Measurements from ENCODE around the gene TMEM11. TPM values are rescaled to one million over a fixed set of nuclear protein-coding genes. Genes with fewer than 3 reads are reported as not detected.

TMEM11 gene
- total and polyA plus RNA-seq, 10 donors = 14.2 to 25.0 (median 20.3) TPM

GRCh38 chr17:21242780-21243515, 29.0 kb upstream of the TMEM11 start:
- 81 to 90% (median 89%) methylated on average over 16 to 26 of the region's 26 CpGs for WGBS, 5 donors
- H3K27ac ChIP-seq = no peak overlapping the region
- H3K36me3 ChIP-seq = peaks cover 0 to 52% (median 11%) of the 10 kb centered on the region in 6 donors
- TF ChIP-seq POLR2AphosphoS5 (IDR thresholded peaks at IDR 0.05) (no peak), POLR2A (IDR thresholded peaks at IDR 0.05) (no peak), CTCF (IDR thresholded peaks at IDR 0.05 in 8 of 11, conservative IDR thresholded peaks at IDR 0.05 in 3 of 11) (no peak)
- intact Hi-C loops (cut with DNase I; ENCODE audit: low total_unique reads) = no loop called here
- H3K4me3 ChIP-seq = no peak overlapping the region
- H3K9me3 ChIP-seq = no peaks in the 10 kb centered on the region
- H3K27me3 ChIP-seq (replicated peaks in 1 of 7) = no peaks in the 10 kb centered on the region
- peaks cover 0 to 10% (median 0%) of the 10 kb centered on the region in 6 donors for H3K4me1 ChIP-seq
- DNase-seq = no peak

- TF ChIP-seq POLR2A (IDR thresholded peaks at IDR 0.05) (no peak), POLR2AphosphoS5 (IDR thresholded peaks at IDR 0.05) (peak in 1 of 3 donors; percentile 3), CTCF (IDR thresholded peaks at IDR 0.05 in 8 of 11, conservative IDR thresholded peaks at IDR 0.05 in 3 of 11) (no peak)
- no peak overlapping the region for H3K27ac ChIP-seq
Observed at GRCh38 chr17:21242026-21242697, 28.2 kb upstream of the TMEM11 start.

GRCh38 chr17:21241564-21241963, 27.6 kb upstream of the TMEM11 start:
- TF ChIP-seq POLR2A (IDR thresholded peaks at IDR 0.05) (no peak), POLR2AphosphoS5 (IDR thresholded peaks at IDR 0.05) (peak in 1 of 3 donors; percentile 18)
- intact Hi-C loops (cut with DNase I; ENCODE audit: low total_unique reads) = no loop called here
- Histone ChIP-seq H3K9me3 (no peaks in the 10 kb centered on the region), H3K4me3 (no peak overlapping the region), H3K4me1 (peaks cover 0 to 10% (median 0%) of the 10 kb centered on the region in 6 donors), H3K27me3 (replicated peaks in 1 of 7) (no peaks in the 10 kb centered on the region), H3K36me3 (peaks cover 0 to 46% (median 11%) of the 10 kb centered on the region in 6 donors), H3K27ac (no peak overlapping the region)
- 79 to 95% (median 83%) methylated on average over 9 to 11 of the region's 11 CpGs for WGBS, 5 donors
- no peak for DNase-seq

More at GRCh38 chr17:21242026-21242697, 28.2 kb upstream of the TMEM11 start:
- no peak overlapping the region for H3K4me3 ChIP-seq
- H3K4me1 ChIP-seq = peaks cover 0 to 10% (median 0%) of the 10 kb centered on the region in 6 donors
- 72 to 88% (median 82%) methylated on average over 8 to 11 of the region's 11 CpGs for WGBS, 5 donors
- peaks cover 0 to 50% (median 11%) of the 10 kb centered on the region in 6 donors for H3K36me3 ChIP-seq
- H3K27me3 ChIP-seq (replicated peaks in 1 of 7) = no peaks in the 10 kb centered on the region
- DNase-seq = no peak
- intact Hi-C loops (cut with DNase I; ENCODE audit: low total_unique reads) = no loop called here
- no peaks in the 10 kb centered on the region for H3K9me3 ChIP-seq

GRCh38 chr17:21240369-21241055, 26.6 kb upstream of the TMEM11 start:
- H3K9me3 ChIP-seq = no peaks in the 10 kb centered on the region
- peaks cover 0 to 46% (median 11%) of the 10 kb centered on the region in 6 donors for H3K36me3 ChIP-seq
- no peak overlapping the region for H3K4me3 ChIP-seq
- no peak overlapping the region for H3K27ac ChIP-seq
- H3K27me3 ChIP-seq (replicated peaks in 1 of 7) = no peaks in the 10 kb centered on the region
- intact Hi-C loops (cut with DNase I; ENCODE audit: low total_unique reads) = no loop called here
- 77 to 89% (median 86%) methylated on average over 18 to 25 of the region's 25 CpGs for whole genome bisulfite sequencing, 5 donors
- TF ChIP-seq POLR2A (IDR thresholded peaks at IDR 0.05) (no peak), POLR2AphosphoS5 (IDR thresholded peaks at IDR 0.05) (peak in 1 of 3 donors; percentile 27)
- peaks cover 0 to 4% (median 0%) of the 10 kb centered on the region in 6 donors for H3K4me1 ChIP-seq
- no peak for DNase-seq
